Measurements from ENCODE around the gene MINDY3.
"Not testable (repeated sequence)": the region's sequence is repeated elsewhere in the genome, so short reads cannot be mapped to it uniquely, and the experiment has no call there.

The MINDY3 gene

DNA sequence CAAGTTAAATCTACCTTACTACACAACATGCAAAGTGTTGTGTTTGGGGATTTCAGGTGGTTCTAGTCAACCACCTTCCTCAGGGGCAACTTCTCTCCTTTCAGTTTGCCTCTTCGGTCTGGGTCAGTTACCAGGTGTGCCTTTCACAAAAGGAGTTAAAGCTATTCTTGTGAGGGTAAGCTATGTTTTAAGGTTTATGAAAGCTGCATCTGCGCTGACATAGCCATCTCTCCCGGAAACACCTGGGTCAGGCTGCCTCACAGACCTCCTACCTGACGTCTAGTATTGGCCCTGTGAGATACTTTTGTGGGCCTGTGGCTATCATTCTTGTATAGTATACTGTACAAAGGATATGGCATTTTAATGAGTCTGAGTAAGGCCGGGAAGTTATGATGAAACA is 72.9 kb downstream of the MINDY3 start:
- no peak overlapping the region for H3K27ac ChIP-seq
- TF ChIP-seq, protein P1, sequence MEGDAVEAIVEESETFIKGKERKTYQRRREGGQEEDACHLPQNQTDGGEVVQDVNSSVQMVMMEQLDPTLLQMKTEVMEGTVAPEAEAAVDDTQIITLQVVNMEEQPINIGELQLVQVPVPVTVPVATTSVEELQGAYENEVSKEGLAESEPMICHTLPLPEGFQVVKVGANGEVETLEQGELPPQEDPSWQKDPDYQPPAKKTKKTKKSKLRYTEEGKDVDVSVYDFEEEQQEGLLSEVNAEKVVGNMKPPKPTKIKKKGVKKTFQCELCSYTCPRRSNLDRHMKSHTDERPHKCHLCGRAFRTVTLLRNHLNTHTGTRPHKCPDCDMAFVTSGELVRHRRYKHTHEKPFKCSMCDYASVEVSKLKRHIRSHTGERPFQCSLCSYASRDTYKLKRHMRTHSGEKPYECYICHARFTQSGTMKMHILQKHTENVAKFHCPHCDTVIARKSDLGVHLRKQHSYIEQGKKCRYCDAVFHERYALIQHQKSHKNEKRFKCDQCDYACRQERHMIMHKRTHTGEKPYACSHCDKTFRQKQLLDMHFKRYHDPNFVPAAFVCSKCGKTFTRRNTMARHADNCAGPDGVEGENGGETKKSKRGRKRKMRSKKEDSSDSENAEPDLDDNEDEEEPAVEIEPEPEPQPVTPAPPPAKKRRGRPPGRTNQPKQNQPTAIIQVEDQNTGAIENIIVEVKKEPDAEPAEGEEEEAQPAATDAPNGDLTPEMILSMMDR (conservative IDR thresholded peaks at IDR 0.05), result no peak

GRCh38 chr10:15784662-15785300 is 75.5 kb downstream of the MINDY3 start:
- H3K27ac ChIP-seq, result peak overlapping the region; percentile 75
- TF ChIP-seq, protein P1 (conservative IDR thresholded peaks at IDR 0.05), result no peak

GRCh38 chr10:15783941-15784636 is 76.2 kb downstream of the MINDY3 start:
- TF ChIP-seq, protein P1 (conservative IDR thresholded peaks at IDR 0.05), result no peak
- H3K27ac ChIP-seq, result peak overlapping the region; percentile 75

GRCh38 chr10:15782851-15783250 is 77.5 kb downstream of the MINDY3 start:
- TF ChIP-seq, protein P1 (conservative IDR thresholded peaks at IDR 0.05), result no peak
- H3K27ac ChIP-seq, result peak overlapping the region; percentile 75; the same call in 1 of the 2 replicates

GRCh38 chr10:15781381-15781960 is 78.8 kb downstream of the MINDY3 start:
- TF ChIP-seq, protein P1 (conservative IDR thresholded peaks at IDR 0.05), result no peak
- H3K27ac ChIP-seq, result no peak overlapping the region

DNA sequence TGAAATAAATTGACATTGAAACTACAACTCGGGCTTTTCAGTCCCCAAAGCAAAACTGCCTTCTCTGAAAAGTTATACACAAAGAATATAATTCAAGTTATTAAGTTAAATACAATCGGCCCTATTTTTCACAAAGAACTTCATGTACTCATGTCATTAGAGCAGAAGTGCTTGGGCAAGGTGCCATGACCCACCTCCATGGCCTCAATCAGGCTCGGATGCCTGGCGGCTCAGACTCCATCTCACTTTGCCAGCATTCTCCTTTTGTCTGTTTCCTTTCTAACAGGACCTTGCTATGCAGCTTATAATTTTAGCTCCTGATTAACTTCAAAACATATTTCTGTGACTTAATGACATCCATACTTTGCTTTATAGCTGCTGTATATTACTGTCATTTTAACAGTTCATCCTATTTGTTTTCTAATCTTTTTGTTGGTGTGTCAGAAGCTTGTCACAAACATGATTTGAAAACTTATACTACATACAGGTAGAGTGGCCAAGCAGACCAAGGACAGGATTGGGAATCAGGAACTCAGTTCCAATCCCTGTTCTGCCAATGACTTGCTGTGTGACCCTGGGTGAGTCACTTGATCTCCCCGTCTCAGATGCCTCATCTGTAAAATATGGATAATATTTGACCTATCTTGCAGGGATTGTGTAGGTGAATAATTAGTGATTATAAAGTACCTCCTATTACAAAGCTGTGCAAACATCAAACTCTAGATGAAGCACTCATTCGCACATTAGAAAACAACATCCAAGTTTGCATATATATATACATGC is 79.8 kb downstream of the MINDY3 start:
- no peak overlapping the region for H3K27ac ChIP-seq
- TF ChIP-seq, protein P1 (conservative IDR thresholded peaks at IDR 0.05), result no peak

DNA sequence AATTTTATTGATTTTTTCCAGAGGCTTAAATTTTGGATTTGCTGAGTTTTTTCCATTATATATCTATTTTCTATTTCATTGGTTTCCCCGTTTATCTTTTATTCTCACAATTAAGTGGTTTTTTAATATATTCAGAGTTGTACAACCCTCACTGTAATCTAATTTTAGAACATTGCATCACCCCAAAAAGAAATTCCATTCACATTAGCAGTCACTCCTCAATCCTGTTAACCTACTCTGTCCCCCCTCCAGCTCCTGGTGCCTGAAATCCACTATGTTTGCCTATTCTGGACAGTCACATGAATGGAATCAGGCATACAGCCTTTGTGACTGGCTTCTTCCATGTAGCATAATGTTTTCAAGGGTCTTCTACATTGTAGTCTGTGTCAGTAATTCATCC is 84.8 kb downstream of the MINDY3 start:
- TF ChIP-seq, protein P1 (conservative IDR thresholded peaks at IDR 0.05), result no peak
- H3K27ac ChIP-seq, result no peak overlapping the region

DNA sequence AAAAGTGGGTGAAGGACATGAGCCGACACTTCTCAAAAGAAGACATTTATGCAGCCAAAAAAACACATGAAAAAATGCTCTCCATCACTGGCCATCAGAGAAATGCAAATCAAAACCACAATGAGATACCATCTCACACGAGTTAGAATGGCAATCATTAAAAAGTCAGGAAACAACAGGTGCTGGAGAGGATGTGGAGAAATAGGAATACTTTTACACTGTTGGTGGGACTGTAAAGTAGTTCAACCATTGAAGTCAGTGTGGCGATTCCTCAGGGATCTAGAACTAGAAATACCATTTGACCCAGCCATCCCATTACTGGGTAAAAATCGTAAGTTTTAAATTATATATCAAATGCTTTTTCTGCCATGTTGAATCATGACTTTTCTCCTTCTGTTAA is 85.8 kb downstream of the MINDY3 start:
- not testable (repeated sequence) for H3K27ac ChIP-seq

Measured in VCaP (cell line).